ENCODE results near the gene POGK. TPM values are rescaled to one million over a fixed set of nuclear protein-coding genes. Genes with fewer than 3 reads are reported as not detected.

The POGK gene, protein sequence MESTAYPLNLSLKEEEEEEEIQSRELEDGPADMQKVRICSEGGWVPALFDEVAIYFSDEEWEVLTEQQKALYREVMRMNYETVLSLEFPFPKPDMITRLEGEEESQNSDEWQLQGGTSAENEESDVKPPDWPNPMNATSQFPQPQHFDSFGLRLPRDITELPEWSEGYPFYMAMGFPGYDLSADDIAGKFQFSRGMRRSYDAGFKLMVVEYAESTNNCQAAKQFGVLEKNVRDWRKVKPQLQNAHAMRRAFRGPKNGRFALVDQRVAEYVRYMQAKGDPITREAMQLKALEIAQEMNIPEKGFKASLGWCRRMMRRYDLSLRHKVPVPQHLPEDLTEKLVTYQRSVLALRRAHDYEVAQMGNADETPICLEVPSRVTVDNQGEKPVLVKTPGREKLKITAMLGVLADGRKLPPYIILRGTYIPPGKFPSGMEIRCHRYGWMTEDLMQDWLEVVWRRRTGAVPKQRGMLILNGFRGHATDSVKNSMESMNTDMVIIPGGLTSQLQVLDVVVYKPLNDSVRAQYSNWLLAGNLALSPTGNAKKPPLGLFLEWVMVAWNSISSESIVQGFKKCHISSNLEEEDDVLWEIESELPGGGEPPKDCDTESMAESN
- total RNA-seq = 21.4 and 22.7 TPM in 2 replicates

DNA sequence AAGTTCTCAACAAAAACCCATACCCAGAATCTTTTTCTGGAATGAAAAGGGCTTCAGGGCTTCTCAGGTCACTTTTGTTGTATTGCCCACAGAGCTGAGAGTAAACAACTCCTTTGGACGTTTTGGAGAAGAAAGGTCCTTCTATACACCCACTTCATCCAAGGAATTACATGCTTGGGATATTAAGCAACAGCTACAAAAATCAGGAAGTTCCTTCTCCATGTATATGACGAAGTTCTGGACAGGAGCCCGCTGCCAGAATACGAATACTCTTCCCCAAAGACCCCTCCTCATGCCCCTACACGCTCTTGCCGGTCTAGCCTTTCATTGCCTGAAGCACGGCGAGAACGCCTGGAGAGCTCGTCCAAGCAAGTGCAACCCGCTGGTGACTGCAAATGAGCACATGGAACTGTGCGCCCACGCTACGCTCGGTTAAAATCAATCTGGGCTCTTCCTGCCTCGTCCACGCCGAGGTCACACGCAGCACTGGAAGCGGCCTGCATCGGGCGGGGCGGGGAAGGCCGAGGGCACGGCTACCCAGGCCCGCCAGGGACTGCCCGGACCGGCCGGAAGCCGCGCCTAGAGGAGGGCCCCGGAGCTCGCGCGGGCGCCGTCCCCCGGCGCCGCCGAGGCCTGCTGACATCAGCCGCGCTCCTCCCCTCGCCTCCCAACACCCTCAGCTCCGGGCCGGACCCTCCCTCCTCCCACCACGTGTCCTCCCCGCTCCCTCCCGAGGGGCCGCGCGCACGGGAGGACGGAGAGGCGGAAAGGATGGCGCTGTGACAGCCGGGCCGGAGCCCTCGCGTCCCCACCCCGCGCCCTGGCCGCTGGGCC is at the start of gene POGK:
Gene POGK, plus strand, starts transcription at position 710 of the 834 bp plus-strand sequence. CDS start 1,482 bp downstream, outside the sequence.

DNA sequence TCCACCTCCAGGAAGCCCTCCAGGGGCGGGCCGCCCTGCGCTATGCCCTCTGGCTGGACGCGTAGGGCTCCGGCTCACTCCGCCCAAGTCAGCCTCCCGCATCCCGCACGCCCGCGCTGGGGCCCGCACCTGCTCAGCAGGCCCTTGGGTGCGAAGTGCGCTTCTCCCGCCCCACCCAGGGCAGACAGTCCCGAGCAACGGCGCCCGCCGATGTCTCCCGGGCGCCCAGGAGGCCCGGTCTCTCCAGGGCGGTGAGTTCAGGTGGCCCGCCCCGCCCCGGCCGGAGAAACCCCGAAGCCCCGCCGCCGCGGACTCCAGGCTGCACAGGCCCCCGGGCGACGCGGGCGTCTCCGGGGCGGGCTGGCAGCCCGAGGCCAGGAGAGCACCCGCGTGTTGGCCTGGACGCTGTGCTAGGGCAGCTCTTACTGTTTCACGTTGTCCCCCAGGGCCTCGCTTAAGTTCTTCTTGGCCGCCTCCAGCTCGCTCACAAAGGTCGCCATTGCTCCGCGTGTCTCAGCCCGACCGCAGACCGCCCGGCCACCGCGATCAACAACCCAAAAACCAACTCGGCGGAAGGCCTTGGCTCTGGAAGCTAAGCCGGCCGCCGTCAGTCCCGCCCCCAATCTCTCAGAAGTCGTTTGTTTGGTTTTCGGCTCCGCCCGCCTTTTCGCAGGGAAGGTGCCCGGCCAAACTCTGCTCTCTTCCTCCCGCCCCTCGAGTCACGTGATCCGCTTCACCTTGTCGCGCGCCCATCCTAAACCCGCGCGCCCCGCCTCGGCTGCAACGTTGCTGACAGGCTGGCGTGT is 36.7 kb downstream of the POGK start, which contains the start of gene TADA1:
Gene TADA1, minus strand, starts transcription at position 531 of the 806 bp plus-strand sequence. Its CDS starts 31 bp downstream, at position 500.

Other genes with a start within 250 kb of the POGK start
- gene TADA1, start 36.8 kb downstream of the POGK start, total RNA-seq = 7.7 and 8.3 TPM in 2 replicates
- gene ILDR2, start 136.1 kb downstream of the POGK start, total RNA-seq = 0.13 TPM in 1 of 2 replicates, not detected in the other
- gene MAEL, start 149.8 kb downstream of the POGK start, total RNA-seq = 0.07 TPM in 1 of 2 replicates, not detected in the other